Coronary artery (tissue), 2 donors: ENCODE results near the gene C19orf67.

Source experiments
- DNase-seq: peaks from one replicate; pipeline ENCODE4 v3.0.0-alpha.2; 2017; ENCODE audit warnings: low spot score
- H3K27ac ChIP-seq, 2 donors: fragments of 200-600 bp; sonication (generic); one replicate each; pipeline ENCODE4 v1.5.1; 2016 to 2019
- H3K4me3 ChIP-seq: fragments of 200-600 bp; sonication (generic); 2 replicates; pipeline ENCODE4 v1.5.1; 2016; ENCODE audit warnings: mild to moderate bottlenecking, moderate library complexity
- CTCF ChIP-seq: fragments of 200-600 bp; sonication (generic); IDR thresholded peaks from one replicate; pipeline ENCODE4 v1.5.1; 2019; ENCODE audit warnings: antibody characterized with exemption

C19orf67 gene

GRCh38 chr19:14119644-14120496 is 34.3 kb upstream of the C19orf67 start:
- no peak for TF ChIP-seq CTCF
- peak overlapping the region; percentile 93 to 100 for H3K27ac ChIP-seq
- no peak overlapping the region for H3K4me3 ChIP-seq
- DNase-seq, result peak; percentile 50

- no peak for TF ChIP-seq CTCF
- Histone ChIP-seq H3K27ac (peak overlapping the region; percentile 93 to 100), H3K4me3 (peak overlapping the region; percentile 98)
- DNase-seq, result no peak
Measured at GRCh38 chr19:14119146-14119545, 33.6 kb upstream of the C19orf67 start.

- DNase-seq, result peak; percentile 94
- peak overlapping the region; percentile 98 for H3K4me3 ChIP-seq
- peak overlapping the region; percentile 93 to 100 for H3K27ac ChIP-seq
- no peak for TF ChIP-seq CTCF
Measured at GRCh38 chr19:14118165-14119051, 32.8 kb upstream of the C19orf67 start.

- Histone ChIP-seq H3K4me3 (peak within 1 kb of the TSS; percentile 98), H3K27ac (peak within 1 kb of the TSS; percentile 93 to 100)
- no peak for TF ChIP-seq CTCF
- DNase-seq, result peak; percentile 100
Measured at GRCh38 chr19:14117668-14118164, 32.1 kb upstream of the C19orf67 start, which contains the start of gene PRKACA. Gene PRKACA, minus strand, starts transcription at chr19:14117762. Its CDS starts 215 bp downstream, at chr19:14117547.

GRCh38 chr19:14116918-14117578 is 31.5 kb upstream of the C19orf67 start:
- Histone ChIP-seq H3K27ac (peak overlapping the region; percentile 85 to 100), H3K4me3 (peak overlapping the region; percentile 98)
- no peak for DNase-seq
- no peak for TF ChIP-seq CTCF

- Histone ChIP-seq H3K4me3 (peak overlapping the region; percentile 98), H3K27ac (peak overlapping the region; percentile 85 to 100)
- no peak for DNase-seq
- TF ChIP-seq CTCF, result no peak
Measured at GRCh38 chr19:14116525-14116917, 30.9 kb upstream of the C19orf67 start.
